Measurements from ENCODE around the gene CHD9NB.

The CHD9NB gene

DNA sequence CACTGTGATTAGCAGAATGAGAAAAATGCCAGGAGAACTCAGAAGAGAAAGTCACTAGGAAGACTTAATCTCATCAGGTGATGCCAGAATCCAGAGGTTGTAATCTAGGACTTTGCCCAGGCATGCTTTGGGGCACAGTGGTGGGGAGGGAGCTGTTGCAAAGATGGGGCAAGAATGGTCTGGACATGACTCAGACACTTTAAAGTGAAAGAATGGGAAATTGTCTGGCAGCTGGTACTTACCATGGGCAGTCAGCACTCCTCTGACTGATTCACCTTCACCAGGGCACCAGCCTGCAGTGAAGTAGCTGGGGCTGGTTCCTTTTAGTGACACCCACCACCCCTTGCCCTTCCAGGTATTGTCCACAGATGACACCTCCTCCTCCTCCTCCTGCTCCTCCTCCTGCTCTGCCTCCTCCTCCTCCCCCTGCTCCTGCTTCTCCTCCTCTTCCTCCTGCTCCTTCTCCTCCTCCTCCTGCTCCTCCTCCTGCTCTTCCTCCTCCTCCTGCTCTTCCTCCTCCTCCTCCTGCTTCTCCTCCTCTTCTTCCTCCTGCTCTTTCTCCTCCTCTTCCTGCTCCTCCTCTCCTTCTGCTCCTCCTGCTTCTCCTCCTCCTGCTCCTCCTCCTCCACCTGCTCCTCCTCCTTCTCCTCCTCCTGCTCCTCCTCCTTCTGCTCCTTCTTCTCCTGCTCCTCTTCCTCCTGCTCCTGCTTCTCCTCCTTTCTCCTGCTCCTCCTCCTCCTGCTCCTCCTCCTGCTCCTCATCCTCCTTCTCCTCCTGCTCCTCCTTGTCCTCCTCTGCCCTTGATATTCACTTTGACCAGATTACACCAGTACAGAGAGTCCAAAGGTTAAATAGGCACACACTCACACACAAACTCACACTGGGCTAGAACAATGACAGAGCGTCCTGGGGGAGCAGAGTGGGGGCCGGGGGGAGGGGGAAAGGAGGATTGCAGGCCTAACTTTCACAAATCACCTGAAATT, at the start of gene CHD9NB:
Gene CHD9NB (minus strand): TSS at position 379 of the 983 bp plus-strand sequence. CDS start 8,739 bp downstream, outside the sequence.
- DNase-seq: no peak

DNA sequence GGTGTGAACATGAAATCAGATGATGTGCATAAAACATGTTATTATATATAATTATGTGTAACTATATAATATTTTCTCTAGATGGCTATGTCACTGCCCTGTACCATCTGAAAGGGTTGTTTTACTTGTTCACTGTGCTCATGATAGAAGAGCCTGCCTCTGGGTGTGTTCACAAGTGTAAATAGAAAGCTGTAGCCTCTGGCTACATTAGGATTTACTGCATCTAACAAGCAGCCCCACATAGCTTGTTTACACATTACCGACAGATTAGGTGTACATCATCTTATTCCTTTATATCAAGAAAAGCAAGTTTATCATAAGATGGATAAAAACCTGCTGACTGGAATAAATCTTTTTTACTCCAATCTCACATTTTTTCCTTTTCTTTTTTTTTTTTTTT, 48.2 kb upstream of the CHD9NB start:
- DNase-seq: no peak

GRCh38 chr16:53100131-53100748, 47.5 kb upstream of the CHD9NB start:
- DNase-seq: no peak

- DNase-seq: peak; percentile 44
These were observed 46.8 kb upstream of the CHD9NB start for GRCh38 chr16:53099318-53100130.

- DNase-seq: peak; percentile 15
These were observed 46.0 kb upstream of the CHD9NB start for GRCh38 chr16:53098526-53099317.

GRCh38 chr16:53097190-53097589, 44.5 kb upstream of the CHD9NB start:
- DNase-seq: no peak

DNA sequence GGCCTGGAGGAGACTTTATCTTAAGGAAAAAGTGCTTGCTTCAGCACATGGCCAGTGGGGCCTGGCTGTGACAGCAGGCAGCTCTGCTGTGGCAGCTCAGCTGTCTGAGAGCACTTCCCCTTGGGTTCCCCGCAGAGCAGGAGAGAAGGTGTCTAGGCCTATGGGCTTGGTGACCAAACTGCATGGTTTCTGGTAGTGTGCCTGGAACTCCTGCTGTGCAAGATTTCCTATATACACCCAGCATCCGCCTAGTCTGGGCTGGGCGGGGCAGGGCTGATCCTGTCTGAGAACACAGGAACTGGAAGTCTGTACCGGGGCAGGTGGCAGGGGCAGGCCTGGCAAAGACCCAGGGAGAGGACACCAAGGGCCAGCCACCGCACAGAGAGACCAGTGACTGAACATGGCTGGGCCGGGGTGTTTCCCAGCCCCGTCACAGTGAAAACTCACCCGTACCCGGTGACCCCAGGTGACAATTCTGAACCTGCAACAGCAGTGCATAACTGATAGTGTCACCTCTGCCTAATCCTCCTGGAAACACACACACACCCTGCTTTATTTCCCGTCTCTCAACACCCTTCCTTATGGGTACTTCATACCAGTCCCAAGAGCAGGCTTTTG, 41.4 kb upstream of the CHD9NB start:
- no peak for DNase-seq

- DNase-seq: no peak
These were observed 40.6 kb upstream of the CHD9NB start for GRCh38 chr16:53093162-53093744.

- no peak for DNase-seq
These were observed 39.6 kb upstream of the CHD9NB start for GRCh38 chr16:53092284-53092683.

DNA sequence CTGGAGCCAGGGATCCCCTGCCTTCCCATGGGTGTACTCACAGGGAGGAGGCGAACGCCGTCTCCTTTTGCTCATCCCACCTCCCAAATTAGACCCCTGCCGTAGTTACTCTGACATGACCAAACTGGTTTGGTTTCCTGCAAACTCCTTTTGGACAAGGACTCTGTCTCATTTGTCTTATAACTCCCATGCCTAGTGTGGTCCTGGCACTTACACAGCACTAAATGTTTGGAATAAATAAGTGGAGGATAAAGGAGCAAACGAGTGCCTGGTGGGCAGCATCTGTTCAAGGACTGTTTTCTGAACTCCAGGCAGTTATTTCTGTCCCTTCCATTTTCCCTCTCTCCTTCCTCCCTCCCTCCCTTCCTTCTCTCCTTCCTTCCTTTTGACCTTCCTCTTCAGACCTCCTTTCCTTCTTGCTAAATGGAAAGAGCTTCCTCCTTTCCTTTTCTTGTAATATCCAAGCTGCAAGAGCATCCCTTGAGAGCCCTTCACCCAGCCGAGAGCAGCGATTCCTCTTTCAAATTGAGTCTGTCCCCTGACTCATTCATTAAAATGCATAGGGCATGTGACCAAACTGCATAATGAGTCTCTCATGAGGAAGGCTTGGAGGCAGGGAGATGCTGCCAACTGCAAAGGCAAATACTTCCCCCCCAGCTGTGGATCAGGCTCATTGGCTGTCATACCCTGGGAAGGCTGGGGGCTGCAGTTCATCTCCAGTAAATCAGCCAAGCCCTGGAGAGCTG, 38.9 kb upstream of the CHD9NB start:
- DNase-seq: no peak

- DNase-seq: no peak
These were observed 38.1 kb upstream of the CHD9NB start for GRCh38 chr16:53090591-53091411.

- no peak for DNase-seq
These were observed 37.5 kb upstream of the CHD9NB start for GRCh38 chr16:53090286-53090590.

DNA sequence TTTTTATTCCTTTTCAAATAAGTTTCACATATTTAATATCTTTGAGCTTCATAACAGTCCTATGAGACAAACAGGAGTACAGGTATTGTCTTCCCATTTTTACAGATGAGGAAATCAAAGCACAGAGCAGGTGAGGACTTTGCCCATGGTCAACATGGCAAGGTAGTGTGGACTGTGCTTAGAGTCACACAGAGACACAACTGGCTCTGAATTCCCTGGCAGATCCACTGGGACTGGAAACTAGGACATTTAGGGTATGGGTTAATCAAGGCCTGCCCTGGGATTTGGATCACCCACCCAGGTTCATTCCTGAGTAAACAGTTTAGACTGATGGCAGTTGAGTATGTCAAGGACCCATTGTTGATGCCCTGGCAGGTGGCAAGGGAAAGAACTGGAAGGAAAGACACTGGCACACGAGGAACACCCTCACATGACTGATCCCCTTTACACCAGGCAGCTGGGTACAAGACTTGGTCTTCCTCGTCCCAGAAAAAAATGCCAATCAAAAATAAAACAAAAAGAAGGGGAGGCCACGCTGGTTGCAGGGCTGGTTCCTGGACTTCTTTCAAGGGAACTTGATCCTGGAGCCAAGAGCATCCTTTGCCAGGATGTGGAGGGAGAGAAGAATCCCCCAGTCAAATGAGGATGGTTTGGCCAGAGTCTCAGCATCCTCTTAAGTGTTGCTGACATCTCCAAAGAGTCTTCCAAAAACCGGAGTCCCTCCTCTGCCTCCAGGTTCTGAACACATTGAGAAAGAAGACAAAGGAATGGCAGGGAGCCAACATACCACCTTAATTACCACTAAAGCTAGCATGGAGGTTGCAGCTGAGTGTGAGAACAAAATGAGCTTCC, 37.0 kb upstream of the CHD9NB start:
- DNase-seq: no peak

GRCh38 chr16:53087101-53087500, 34.4 kb upstream of the CHD9NB start:
- DNase-seq: no peak

- DNase-seq: no peak
These were observed 33.3 kb upstream of the CHD9NB start for GRCh38 chr16:53085931-53086421.

DNA sequence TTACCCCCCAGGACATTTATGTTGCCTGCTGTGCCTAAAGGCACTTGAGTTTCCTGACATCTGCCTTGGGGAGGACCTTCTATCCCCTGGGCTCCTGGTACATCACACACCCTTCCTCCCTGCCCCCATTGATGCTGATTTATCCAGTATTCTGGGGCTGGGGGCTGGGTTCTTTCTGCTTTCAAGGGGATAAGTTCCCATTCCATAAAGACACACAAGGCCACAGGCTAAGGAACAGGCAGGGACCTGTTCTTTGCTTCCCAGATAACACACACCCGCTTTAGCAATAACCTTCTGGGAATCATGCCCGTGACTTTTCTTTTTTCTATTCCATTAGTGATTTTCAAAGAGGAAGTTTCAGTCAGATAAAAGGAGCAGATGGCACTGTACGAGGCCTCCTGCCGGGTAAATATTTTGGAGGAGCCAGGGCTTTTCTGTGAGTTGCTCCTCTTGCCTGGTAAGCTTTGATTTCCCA, 32.7 kb upstream of the CHD9NB start:
- DNase-seq: no peak

DNA sequence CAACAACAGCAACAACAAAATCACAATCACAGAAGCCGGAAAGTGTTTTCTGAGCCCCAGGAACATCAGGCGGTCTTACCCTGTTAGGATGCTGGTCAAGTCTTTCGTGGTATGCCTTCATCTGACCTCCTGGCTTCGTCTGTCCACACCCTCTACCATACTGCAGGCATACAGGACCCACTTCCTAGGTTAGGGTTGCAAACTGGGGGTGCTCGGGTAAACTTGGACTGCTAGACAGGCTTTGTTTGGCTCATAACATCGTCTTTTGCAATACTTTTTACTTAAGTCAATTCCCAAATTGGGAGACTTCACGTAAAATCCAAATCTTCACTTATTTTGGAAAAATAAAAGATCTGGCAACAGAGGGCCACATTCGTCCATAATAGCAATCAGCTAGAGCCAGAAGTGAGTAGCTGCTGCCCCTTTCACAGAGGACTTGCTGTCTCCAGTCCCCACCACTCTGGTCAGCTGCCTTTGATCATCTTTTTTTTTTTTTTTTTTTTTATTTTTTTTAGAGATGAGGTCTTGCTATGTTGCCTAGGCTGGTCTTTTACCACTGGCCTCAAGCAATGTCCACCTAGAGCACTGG, 32.1 kb upstream of the CHD9NB start:
- no peak for DNase-seq

- no peak for DNase-seq
These were observed 31.4 kb upstream of the CHD9NB start for GRCh38 chr16:53084141-53084541.
